Measurements from ENCODE around the gene LRRC51.

DNA sequence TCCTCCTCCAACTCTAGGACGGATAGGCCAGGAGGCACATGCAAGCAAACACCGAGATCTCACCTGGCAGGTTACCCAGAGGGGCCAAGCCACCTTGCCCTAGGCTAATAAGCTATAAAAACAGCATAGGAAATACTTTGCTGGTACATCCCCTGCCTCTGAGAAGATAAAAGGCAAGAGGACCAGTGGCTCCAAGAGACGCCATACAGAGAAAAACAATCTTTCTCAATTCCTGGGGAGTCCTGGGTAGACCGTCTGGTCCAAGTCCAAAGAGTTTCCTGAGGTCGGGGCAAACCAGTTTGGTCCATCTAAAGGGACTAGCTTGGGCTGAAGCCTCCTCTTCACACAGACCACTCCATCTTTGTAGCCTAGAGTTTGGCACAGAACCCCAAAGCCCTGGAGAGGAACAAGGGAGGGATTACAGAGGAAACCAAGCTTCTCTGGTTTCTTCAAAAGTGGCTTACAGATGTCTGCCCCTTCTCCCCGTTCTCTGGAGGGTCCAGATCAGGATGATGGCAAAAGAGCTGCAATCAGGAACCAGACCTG, 40.7 kb upstream of the LRRC51 start:
- TF ChIP-seq, protein P1, sequence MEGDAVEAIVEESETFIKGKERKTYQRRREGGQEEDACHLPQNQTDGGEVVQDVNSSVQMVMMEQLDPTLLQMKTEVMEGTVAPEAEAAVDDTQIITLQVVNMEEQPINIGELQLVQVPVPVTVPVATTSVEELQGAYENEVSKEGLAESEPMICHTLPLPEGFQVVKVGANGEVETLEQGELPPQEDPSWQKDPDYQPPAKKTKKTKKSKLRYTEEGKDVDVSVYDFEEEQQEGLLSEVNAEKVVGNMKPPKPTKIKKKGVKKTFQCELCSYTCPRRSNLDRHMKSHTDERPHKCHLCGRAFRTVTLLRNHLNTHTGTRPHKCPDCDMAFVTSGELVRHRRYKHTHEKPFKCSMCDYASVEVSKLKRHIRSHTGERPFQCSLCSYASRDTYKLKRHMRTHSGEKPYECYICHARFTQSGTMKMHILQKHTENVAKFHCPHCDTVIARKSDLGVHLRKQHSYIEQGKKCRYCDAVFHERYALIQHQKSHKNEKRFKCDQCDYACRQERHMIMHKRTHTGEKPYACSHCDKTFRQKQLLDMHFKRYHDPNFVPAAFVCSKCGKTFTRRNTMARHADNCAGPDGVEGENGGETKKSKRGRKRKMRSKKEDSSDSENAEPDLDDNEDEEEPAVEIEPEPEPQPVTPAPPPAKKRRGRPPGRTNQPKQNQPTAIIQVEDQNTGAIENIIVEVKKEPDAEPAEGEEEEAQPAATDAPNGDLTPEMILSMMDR (IDR thresholded peaks at IDR 0.05) = no peak
- TF ChIP-seq POLR2A (IDR thresholded peaks at IDR 0.05) (no peak), EP300 (IDR thresholded peaks at IDR 0.05) (no peak)

Measured in sigmoid colon (tissue), 4 donors.